Ishikawa (cell line): ENCODE data around the gene CRACR2B.

ENCODE experiments used
- CEBPB ChIP-seq: IDR thresholded peaks from 2 replicates; pipeline ENCODE4 v1.6.1; 2012
- CREB1 ChIP-seq: IDR thresholded peaks from 2 replicates; pipeline ENCODE4 v1.6.1; 2012; ENCODE audit warnings: low read depth
- EGR1 ChIP-seq: IDR thresholded peaks from 2 replicates; pipeline ENCODE4 v1.6.1; 2012
- EP300 ChIP-seq: IDR thresholded peaks from 2 replicates; pipeline ENCODE4 v1.6.1; 2012; ENCODE audit warnings: borderline replicate concordance
- FOXM1 ChIP-seq: IDR thresholded peaks from 2 replicates; pipeline ENCODE4 v1.6.1; 2012; ENCODE audit warnings: low read depth, borderline replicate concordance
- NFIC ChIP-seq: IDR thresholded peaks from 2 replicates; pipeline ENCODE4 v1.6.1; 2012
- RAD21 ChIP-seq: IDR thresholded peaks from 2 replicates; pipeline ENCODE4 v1.6.1; 2012; ENCODE audit warnings: low read depth
- TAF1 ChIP-seq: IDR thresholded peaks from 2 replicates; pipeline ENCODE4 v1.6.1; 2012; ENCODE audit warnings: low read depth, mild to moderate bottlenecking
- TCF12 ChIP-seq: IDR thresholded peaks from 2 replicates; pipeline ENCODE4 v1.6.1; 2012; ENCODE audit warnings: low read depth
- TEAD4 ChIP-seq: IDR thresholded peaks from 2 replicates; pipeline ENCODE4 v1.6.1; 2012
- YY1 ChIP-seq: IDR thresholded peaks from 2 replicates; pipeline ENCODE4 v1.6.1; 2012; ENCODE audit warnings: low read depth
- ZBTB7A ChIP-seq: IDR thresholded peaks from 2 replicates; pipeline ENCODE4 v1.6.1; 2012; ENCODE audit warnings: low read depth
- TF ChIP-seq, protein P1 (sequence below): IDR thresholded peaks from 2 replicates; pipeline ENCODE4 v1.6.1; 2012
- TF ChIP-seq, protein P2 (sequence below): IDR thresholded peaks from 2 replicates; pipeline ENCODE4 v1.6.1; 2012
- TF ChIP-seq, protein P3 (sequence below): IDR thresholded peaks from 2 replicates; pipeline ENCODE4 v1.6.1; 2012; ENCODE audit warnings: low read depth, mild to moderate bottlenecking

Gene CRACR2B

DNA sequence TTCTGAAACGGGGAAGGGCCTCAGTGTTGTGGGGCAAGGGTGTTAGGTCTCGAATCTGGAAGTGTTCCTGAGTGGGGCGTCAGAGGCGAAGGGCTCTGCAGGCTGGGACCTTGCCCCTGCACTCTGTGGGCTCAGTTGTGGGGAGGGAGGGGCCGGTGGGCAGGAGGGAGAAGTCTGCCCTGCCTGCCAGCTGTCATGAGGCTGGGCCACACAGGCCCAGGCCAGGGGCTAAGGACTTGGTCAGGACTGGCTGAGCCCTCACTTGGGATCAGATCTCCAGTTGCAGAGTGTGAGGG lies at the start of gene CRACR2B:
TSS of gene CRACR2B (plus strand) at position 23 of the 296 bp plus-strand sequence. CDS start 689 bp downstream, outside the sequence.
- TF ChIP-seq EGR1 (no peak), FOXM1 (no peak), YY1 (no peak), NFIC (no peak), TAF1 (no peak), TEAD4 (no peak), TCF12 (no peak), EP300 (no peak), CREB1 (no peak), CEBPB (no peak), ZBTB7A (no peak), RAD21 (no peak)
- TF ChIP-seq, protein P1, sequence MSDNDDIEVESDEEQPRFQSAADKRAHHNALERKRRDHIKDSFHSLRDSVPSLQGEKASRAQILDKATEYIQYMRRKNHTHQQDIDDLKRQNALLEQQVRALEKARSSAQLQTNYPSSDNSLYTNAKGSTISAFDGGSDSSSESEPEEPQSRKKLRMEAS: no peak
- TF ChIP-seq, protein P2, sequence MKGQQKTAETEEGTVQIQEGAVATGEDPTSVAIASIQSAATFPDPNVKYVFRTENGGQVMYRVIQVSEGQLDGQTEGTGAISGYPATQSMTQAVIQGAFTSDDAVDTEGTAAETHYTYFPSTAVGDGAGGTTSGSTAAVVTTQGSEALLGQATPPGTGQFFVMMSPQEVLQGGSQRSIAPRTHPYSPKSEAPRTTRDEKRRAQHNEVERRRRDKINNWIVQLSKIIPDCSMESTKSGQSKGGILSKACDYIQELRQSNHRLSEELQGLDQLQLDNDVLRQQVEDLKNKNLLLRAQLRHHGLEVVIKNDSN: no peak
- TF ChIP-seq, protein P3, sequence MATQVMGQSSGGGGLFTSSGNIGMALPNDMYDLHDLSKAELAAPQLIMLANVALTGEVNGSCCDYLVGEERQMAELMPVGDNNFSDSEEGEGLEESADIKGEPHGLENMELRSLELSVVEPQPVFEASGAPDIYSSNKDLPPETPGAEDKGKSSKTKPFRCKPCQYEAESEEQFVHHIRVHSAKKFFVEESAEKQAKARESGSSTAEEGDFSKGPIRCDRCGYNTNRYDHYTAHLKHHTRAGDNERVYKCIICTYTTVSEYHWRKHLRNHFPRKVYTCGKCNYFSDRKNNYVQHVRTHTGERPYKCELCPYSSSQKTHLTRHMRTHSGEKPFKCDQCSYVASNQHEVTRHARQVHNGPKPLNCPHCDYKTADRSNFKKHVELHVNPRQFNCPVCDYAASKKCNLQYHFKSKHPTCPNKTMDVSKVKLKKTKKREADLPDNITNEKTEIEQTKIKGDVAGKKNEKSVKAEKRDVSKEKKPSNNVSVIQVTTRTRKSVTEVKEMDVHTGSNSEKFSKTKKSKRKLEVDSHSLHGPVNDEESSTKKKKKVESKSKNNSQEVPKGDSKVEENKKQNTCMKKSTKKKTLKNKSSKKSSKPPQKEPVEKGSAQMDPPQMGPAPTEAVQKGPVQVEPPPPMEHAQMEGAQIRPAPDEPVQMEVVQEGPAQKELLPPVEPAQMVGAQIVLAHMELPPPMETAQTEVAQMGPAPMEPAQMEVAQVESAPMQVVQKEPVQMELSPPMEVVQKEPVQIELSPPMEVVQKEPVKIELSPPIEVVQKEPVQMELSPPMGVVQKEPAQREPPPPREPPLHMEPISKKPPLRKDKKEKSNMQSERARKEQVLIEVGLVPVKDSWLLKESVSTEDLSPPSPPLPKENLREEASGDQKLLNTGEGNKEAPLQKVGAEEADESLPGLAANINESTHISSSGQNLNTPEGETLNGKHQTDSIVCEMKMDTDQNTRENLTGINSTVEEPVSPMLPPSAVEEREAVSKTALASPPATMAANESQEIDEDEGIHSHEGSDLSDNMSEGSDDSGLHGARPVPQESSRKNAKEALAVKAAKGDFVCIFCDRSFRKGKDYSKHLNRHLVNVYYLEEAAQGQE: no peak

DNA sequence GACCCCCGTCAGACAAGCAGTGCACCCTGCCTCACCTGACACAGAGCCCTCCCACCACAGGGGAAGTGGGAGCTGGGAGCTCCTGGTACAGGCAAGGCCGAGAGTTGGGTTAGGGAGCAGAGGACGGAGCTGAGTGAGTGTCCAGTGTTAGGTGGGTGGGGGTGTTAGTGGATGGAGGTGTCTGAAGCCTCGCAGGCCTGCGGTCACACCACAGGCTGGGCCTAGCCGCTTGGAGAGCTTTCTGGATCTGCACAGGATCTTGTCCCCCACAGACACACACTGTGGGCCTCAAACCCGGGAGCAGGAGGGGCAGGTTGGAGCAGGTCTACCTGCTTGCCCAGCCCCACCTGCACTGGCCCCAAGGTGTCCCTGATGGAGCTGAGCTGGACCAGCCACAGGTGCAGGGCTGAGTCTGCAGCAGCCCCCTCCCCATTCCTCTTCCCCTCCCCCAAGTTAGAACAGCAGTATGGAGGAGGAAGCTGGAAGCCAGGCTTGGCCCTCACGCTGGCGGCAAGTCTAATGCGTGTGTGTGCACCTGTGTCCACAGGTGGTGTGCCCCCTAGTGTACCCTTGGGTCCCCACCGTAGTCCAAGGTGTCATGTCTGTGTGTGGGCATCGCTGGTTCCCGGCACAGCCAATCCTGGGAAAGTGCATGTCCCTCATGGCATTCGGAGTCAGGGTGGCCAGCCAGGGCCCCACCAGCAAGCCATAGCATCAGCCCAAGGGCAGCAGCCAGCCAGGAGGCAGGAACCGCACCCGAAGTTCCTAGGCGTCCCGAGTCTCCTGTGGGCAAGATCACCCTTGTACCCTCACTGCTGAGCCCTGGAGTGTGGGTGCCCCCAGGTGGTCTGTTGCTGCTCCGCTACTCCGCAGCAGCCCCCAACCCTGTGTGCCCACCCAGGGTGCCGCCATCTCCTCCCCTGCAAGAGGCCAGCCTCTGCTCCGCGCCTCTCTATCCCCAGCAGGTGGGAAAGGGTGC lies 48.5 kb upstream of the CRACR2B start:
- TF ChIP-seq CEBPB (no peak), ZBTB7A (no peak), CREB1 (no peak), TAF1 (no peak), TEAD4 (no peak), NFIC (no peak), YY1 (no peak), FOXM1 (no peak), RAD21 (no peak), EP300 (no peak), EGR1 (no peak), TCF12 (no peak)
- TF ChIP-seq, protein P3: no peak
- TF ChIP-seq, protein P2: no peak
- TF ChIP-seq, protein P1: no peak

DNA sequence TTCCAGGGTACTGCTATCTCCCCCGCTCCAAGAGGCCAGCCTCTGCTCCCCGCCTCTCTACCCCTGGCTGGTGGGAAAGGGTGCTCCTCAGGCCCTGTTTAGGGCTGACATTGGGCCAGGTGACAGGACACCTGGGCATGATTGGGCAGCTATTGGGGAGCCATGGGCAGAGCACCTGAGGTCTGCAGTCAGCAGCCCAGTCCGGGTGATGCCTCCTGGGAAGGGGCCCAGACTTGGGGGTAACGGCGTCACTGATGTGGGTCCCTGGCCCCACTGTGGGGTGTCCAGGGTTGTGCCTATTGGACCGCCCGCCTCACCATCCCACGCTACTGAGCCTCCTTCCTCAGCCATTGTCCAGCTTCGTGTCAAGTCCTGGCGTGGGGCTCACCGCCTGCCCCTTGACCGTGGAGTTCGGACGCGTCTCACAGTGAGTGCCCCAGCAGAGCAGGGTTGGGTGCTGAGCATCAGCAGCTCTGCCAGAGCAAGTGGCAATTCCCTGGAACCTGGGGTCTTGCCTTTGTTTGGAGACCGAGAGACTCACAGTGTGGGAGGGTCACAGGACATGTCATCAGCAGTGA lies 47.7 kb upstream of the CRACR2B start:
- TF ChIP-seq NFIC (no peak), CREB1 (no peak), FOXM1 (no peak), CEBPB (no peak), TAF1 (no peak), RAD21 (no peak), YY1 (no peak), ZBTB7A (no peak), TEAD4 (no peak), TCF12 (no peak), EGR1 (no peak), EP300 (no peak)
- TF ChIP-seq, protein P3: no peak
- TF ChIP-seq, protein P1: no peak
- TF ChIP-seq, protein P2: no peak
